K562 (cell line): ENCODE data around the gene DIP2A. TPM values are rescaled to one million over a fixed set of nuclear protein-coding genes. Genes with fewer than 3 reads are reported as not detected.
A peak's percentile ranks its signal among the peaks of the same experiment; 100 is the strongest.

ENCODE experiments used
- ATAC-seq: fragments of 200-7000 bp; cut with Tn5 transposase; 3 replicates; pipeline ENCODE4 v1.9.1; 2020; ENCODE audit warnings: moderate library complexity
- BruUV-seq: library from RNA; stranded (reverse); fragments of 400-500 nt; replicated peaks from 2 replicates; lab custom pipeline; 2021; lab: Mats Ljungman, UMichigan
- CTCF ChIA-PET: fragments of 300-600 bp; formaldehyde crosslinking; extraction: SDS; loops from one replicate; lab custom pipeline; 2021; ENCODE audit warnings: low intra/inter-chr PET ratio; lab: Yijun Ruan, JAX
- POLR2A ChIA-PET: fragments of 300-600, 350-650 bp; sonication (Branson Sonifier 250); formaldehyde crosslinking; extraction: SDS; loops from one replicate; lab custom pipeline; 2021; ENCODE audit warnings: antibody characterized with exemption, inconsistent platforms; lab: Yijun Ruan, JAX
- DNase-seq, 4 experiments: peaks; one replicate each; pipeline versions ENCODE4 v3.0.0 to v3.0.0-alpha.2; 2011 to 2018; ENCODE audit warnings: low spot score in 3 of 4, mixed read lengths in 3 of 4; ENCODE audit errors: extremely low read depth in 1 of 4
- FAIRE-seq: peaks from 2 replicates; lab custom pipeline; 2011; peaks lifted over from hg19 to GRCh38; lab: Jason Lieb, UNC
- H2AFZ ChIP-seq: 2 replicates; pipeline ENCODE4 v1.6.0; 2011; ENCODE audit warnings: low read depth, low read length, control low read depth, inconsistent platforms
- H3K27ac ChIP-seq: fragments of 200-600 bp; 3 replicates; pipeline ENCODE4 v1.8.0; 2011; ENCODE audit warnings: low read depth, mild to moderate bottlenecking, control low read depth, inconsistent platforms, low read length, moderate library complexity, mixed read lengths; ENCODE audit errors: extremely low read depth
- H3K27me3 ChIP-seq, 2 experiments: fragments of 300-600 bp in 1 of 2; 2 replicates in 1 of 2; 3 replicates in 1 of 2; pipeline versions ENCODE4 v1.6.0 to v1.8.0; 2011; ENCODE audit warnings: inconsistent platforms in 2 of 2, low read length in 2 of 2, mild to moderate bottlenecking in 1 of 2, mixed read lengths in 1 of 2, moderate library complexity in 1 of 2; ENCODE audit not compliant: control insufficient read depth in 2 of 2, insufficient read depth in 2 of 2
- H3K36me3 ChIP-seq: fragments of 300-600 bp; 3 replicates; pipeline ENCODE4 v1.8.0; 2011; ENCODE audit warnings: mild to moderate bottlenecking, low read length, inconsistent platforms; ENCODE audit not compliant: control insufficient read depth, insufficient read depth
- H3K4me1 ChIP-seq, 2 experiments: fragments of 200-600 bp in 1 of 2; replicated peaks in 1 of 2; 2 replicates in 1 of 2; 3 replicates in 1 of 2; pipeline versions ENCODE4 v1.5.1 to v1.8.0; 2011; ENCODE audit warnings: inconsistent platforms in 2 of 2, low read length in 2 of 2, mild to moderate bottlenecking in 1 of 2, mixed read lengths in 1 of 2, moderate library complexity in 1 of 2; ENCODE audit not compliant: control insufficient read depth in 2 of 2, insufficient read depth in 2 of 2
- H3K4me2 ChIP-seq: 2 replicates; pipeline ENCODE4 v1.6.1; 2011; ENCODE audit warnings: low read length, control low read depth, inconsistent platforms, mixed read lengths; ENCODE audit not compliant: insufficient read depth
- H3K4me3 ChIP-seq: fragments of 200-600 bp; sonication (generic), shearing (Covaris generic); 2 replicates; pipeline ENCODE4 v1.5.1; 2016; ENCODE audit warnings: control low read depth, inconsistent platforms
- H3K79me2 ChIP-seq: fragments of 200-600 bp; 3 replicates; pipeline ENCODE4 v1.8.0; 2011; ENCODE audit warnings: low read length, inconsistent platforms; ENCODE audit not compliant: control insufficient read depth, insufficient read depth
- H3K9ac ChIP-seq, 2 experiments: 2 replicates each; pipeline versions ENCODE4 v1.6.0 to v1.6.1; 2011; ENCODE audit warnings: low read depth in 2 of 2, low read length in 2 of 2, control low read depth in 1 of 2, inconsistent platforms in 1 of 2, mild to moderate bottlenecking in 1 of 2, mixed read lengths in 1 of 2; ENCODE audit not compliant: insufficient read depth in 1 of 2
- H3K9me1 ChIP-seq: one replicate; pipeline ENCODE4 v1.6.0; 2011; ENCODE audit warnings: inconsistent platforms, mild to moderate bottlenecking, low read length, moderate library complexity; ENCODE audit not compliant: control insufficient read depth, insufficient read depth
- H3K9me3 ChIP-seq: replicated peaks from 2 replicates; pipeline ENCODE4 v1.5.1; 2011; ENCODE audit warnings: low read depth, low read length, inconsistent platforms; ENCODE audit not compliant: control insufficient read depth, insufficient read depth
- H4K20me1 ChIP-seq: replicated peaks from 2 replicates; pipeline ENCODE4 v1.6.1; 2011; ENCODE audit warnings: low read length, inconsistent platforms, mixed read lengths; ENCODE audit not compliant: control insufficient read depth, insufficient read depth
- CAMTA2 ChIP-seq: fragments of 250-450 bp; sonication (Bioruptor Pico); conservative IDR thresholded peaks from 2 replicates; pipeline ENCODE4 v1.5.1; 2022
- ELF4 ChIP-seq: fragments of 450-650 bp; formaldehyde crosslinking; IDR thresholded peaks from 2 replicates; pipeline ENCODE4 v1.4.0; 2022; ENCODE audit warnings: missing genetic modification characterization
- FOSL1 ChIP-seq: fragments of 200-800 bp; sonication (Bioruptor generic); conservative IDR thresholded peaks from 2 replicates; pipeline ENCODE4 v1.6.1; 2016; ENCODE audit warnings: missing genetic modification characterization, missing compliant biosample characterization
- FOXK1 ChIP-seq: sonication (generic); formaldehyde crosslinking; IDR thresholded peaks from 2 replicates; pipeline ENCODE4 v1.8.0; 2022; ENCODE audit warnings: missing genetic modification reagents, mild to moderate bottlenecking, borderline replicate concordance
- GABPB2 ChIP-seq: fragments of 250-450 bp; sonication (Bioruptor Pico); conservative IDR thresholded peaks from 2 replicates; pipeline ENCODE4 v1.5.1; 2021; ENCODE audit warnings: mild to moderate bottlenecking
- HDAC2 ChIP-seq: fragments of 450-650 bp; IDR thresholded peaks from 2 replicates; pipeline ENCODE4 v1.6.1; 2016; ENCODE audit warnings: mild to moderate bottlenecking
- HSF4 ChIP-seq: fragments of 250-450 bp; sonication (Bioruptor Pico); IDR thresholded peaks from 2 replicates; pipeline ENCODE4 v2.1.2; 2022; ENCODE audit warnings: mild to moderate bottlenecking, moderate library complexity, borderline replicate concordance
- MAFG ChIP-seq: fragments of 450-650 bp; conservative IDR thresholded peaks from 2 replicates; pipeline ENCODE4 v1.6.1; 2016; ENCODE audit warnings: missing genetic modification characterization, missing compliant biosample characterization
- MNT ChIP-seq, 2 experiments: fragments of 450-650 bp; conservative IDR thresholded peaks; 2 replicates each; pipeline ENCODE4 v1.6.1; 2017; ENCODE audit warnings: mild to moderate bottlenecking in 2 of 2, moderate library complexity in 2 of 2
- TGIF2 ChIP-seq: sonication (generic); formaldehyde crosslinking; IDR thresholded peaks from 2 replicates; pipeline ENCODE4 v1.8.1; 2022; ENCODE audit warnings: mild to moderate bottlenecking, missing genetic modification reagents, moderate library complexity
- ZNF24 ChIP-seq: fragments of 450-650 bp; IDR thresholded peaks from 2 replicates; pipeline ENCODE4 v1.6.1; 2016
- ZNF586 ChIP-seq: fragments of 450-650 bp; formaldehyde crosslinking; conservative IDR thresholded peaks from 2 replicates; pipeline ENCODE4 v1.4.0; 2020; ENCODE audit warnings: mild to moderate bottlenecking, moderate library complexity
- WGBS: fragments of 100-300 bp; shearing (Covaris generic); methylation state at CpG from one replicate; pipeline ENCODE4 v1.1.6; 2016; ENCODE audit warnings: low coverage, mixed read lengths; ENCODE audit not compliant: insufficient coverage; ENCODE audit errors: missing lambda C conversion rate; 5-methylcytosine and 5-hydroxymethylcytosine counted together
- in situ Hi-C: fragments of 300-500 bp; cut with MboI; formaldehyde crosslinking; loops from 4 replicates; pipeline ENCODE4 v1.15.0; 2018; ENCODE audit warnings: inconsistent platforms, mixed read lengths
- intact Hi-C: fragments of 100-400 bp; cut with micrococcal nuclease; formaldehyde crosslinking; loops from 2 replicates; pipeline ENCODE4 v1.14.2; 2022
- polyA plus RNA-seq, 8 experiments: library from polyadenylated mRNA; depleted of rRNA in 4 of 8; stranded (reverse) in 5 of 8; unstranded in 3 of 8; fragments of >200 nt; fragmentation: Nextera tagmentation in 2 of 8; fragmentation: Illumina TruSeq in 1 of 8; extraction: Ambion mirVana in 2 of 8; extraction: Trizol in 1 of 8; gene quantifications; 2 replicates each; pipeline versions ENCODE4 v1.2.1 to v1.2.3, GENCODE V29; 2011 to 2014; ENCODE audit warnings: inconsistent platforms in 1 of 8, missing spikeins in 1 of 8
- total RNA-seq, 7 experiments: library from RNA; depleted of rRNA in 6 of 7; stranded (reverse); fragments of >200 nt in 6 of 7; fragmentation: Illumina TruSeq in 2 of 7; extraction: Trizol in 2 of 7; gene quantifications; 2 replicates each; pipeline versions ENCODE4 v1.2.1 to v1.2.3, GENCODE V29; 2011 to 2021; ENCODE audit warnings: low replicate concordance in 1 of 7

Gene DIP2A
- total and polyA plus RNA-seq, 9 of the 15 experiments (the other 6 are each of a cell fraction or from before 2014, with no cell fraction given) = 4.3 to 34.5 (median 20.3) TPM

DNA sequence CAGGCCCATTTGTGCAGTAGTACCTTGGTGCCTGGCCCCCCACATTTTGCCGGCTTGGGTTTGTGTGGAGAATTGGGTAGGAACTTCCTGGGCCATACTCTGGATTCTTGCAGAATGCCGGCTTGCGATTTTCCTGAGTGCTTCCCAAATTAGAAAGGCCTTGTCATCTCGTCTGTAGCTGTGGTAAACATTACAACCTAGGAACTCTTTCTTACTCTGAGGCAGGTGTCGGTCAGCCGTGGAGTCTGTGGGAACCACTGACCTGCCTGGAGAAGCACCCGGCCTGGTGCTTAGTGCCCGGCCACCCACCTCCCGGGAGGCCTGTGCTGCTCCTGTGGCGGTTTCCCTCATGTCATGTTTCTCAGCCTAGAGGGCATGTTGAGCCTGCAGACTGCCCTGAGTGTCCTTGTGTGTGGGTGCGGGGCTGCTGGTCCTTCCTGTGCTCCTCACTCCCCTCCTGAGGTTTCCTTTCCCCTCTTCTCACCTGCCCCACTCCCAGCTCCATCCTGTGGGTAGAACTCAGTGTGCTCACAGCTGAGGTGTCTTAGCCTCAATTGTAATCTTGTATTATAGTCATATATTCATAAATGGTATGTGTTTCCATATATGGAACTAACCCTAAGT lies 81.5 kb downstream of the DIP2A start:
- peak; percentile 32 for FAIRE-seq
- in situ Hi-C loops = no loop called here
- 95% methylated on average over 11 of the region's 11 CpGs for WGBS

More for the DNA sequence above, 81.5 kb downstream of the DIP2A start:
- no peak for DNase-seq
- Histone ChIP-seq H3K9ac (0 out of 4 replicates have a peak overlapping the region, but pooled peaks of 1 of the 2 experiments have one; percentile 36), H3K79me2 (no peaks in the 10 kb centered on the region), H3K9me1 (no peaks in the 10 kb centered on the region), H3K4me1 (peaks cover 0 to 7% of the 10 kb centered on the region in 2 experiments; a peak in 1 of 5 replicates), H3K4me3 (no peak overlapping the region), H2AFZ (no peak overlapping the region), H4K20me1 (no peaks in the 10 kb centered on the region), H3K36me3 (peaks cover 80% of the 10 kb centered on the region; the same call in 2 of the 3 replicates), H3K4me2 (no peak overlapping the region), H3K9me3 (no peaks in the 10 kb centered on the region), H3K27me3 (no peaks in the 10 kb centered on the region), H3K27ac (no peak overlapping the region)
- no TSS peak for BruUV-seq
- TF ChIP-seq ELF4 (CRISPR knock-in tag) = no peak
- TF ChIP-seq FOSL1 = no peak
- no peak for TF ChIP-seq MAFG (tag)
- no peak for TF ChIP-seq CAMTA2
- TF ChIP-seq HDAC2 = no peak
- no peak for TF ChIP-seq FOXK1 (CRISPR knock-in tag)
- TF ChIP-seq ZNF586 = no peak
- TF ChIP-seq ZNF24 = no peak
- no peak for TF ChIP-seq HSF4 (CRISPR knock-in tag)
- no peak for TF ChIP-seq MNT (conservative IDR thresholded peaks at IDR 0.05)
- no peak for TF ChIP-seq TGIF2
- no peak for TF ChIP-seq GABPB2 (CRISPR knock-in tag)
- no peak for ATAC-seq
- intact Hi-C loops = no loop called here
- ChIA-PET CTCF (no interaction called here), POLR2A (interaction anchor here (0.7 kb wide), 1 partner anchor 29 kb away, joined by 5 read pairs; no protein-coding TSS in a partner anchor)
